K562 (cell line): ENCODE results near the gene USP5. TPM values are rescaled to one million over a fixed set of nuclear protein-coding genes. Genes with fewer than 3 reads are reported as not detected.
A peak's percentile ranks its signal among the peaks of the same experiment; 100 is the strongest.

Source experiments
- CBFA2T3 ChIP-seq: fragments of 450-650 bp; IDR thresholded peaks from 2 replicates; pipeline ENCODE4 v1.6.1; 2017
- CCAR2 ChIP-seq: fragments of 200-400 bp; formaldehyde crosslinking; IDR thresholded peaks from 2 replicates; pipeline ENCODE4 v1.6.1; 2017; ENCODE audit warnings: mild to moderate bottlenecking, low read depth, low read length
- EP400 ChIP-seq: fragments of 450-650 bp; IDR thresholded peaks from 2 replicates; pipeline ENCODE4 v1.6.1; 2017; ENCODE audit warnings: antibody characterized with exemption, mild to moderate bottlenecking, moderate library complexity
- ESRRB ChIP-seq: fragments of 250-450 bp; sonication (Bioruptor Pico); IDR thresholded peaks from 2 replicates; pipeline ENCODE4 v1.5.0; 2020; ENCODE audit warnings: mild to moderate bottlenecking, moderate library complexity, borderline replicate concordance
- HMBOX1 ChIP-seq: sonication (generic); IDR thresholded peaks from 2 replicates; pipeline ENCODE4 v1.6.1; 2016
- KLF10 ChIP-seq: fragments of 250-450 bp; sonication (Bioruptor Pico); IDR thresholded peaks from 2 replicates; pipeline ENCODE4 v1.6.1; 2021; ENCODE audit warnings: matching md5 sums
- MAFK ChIP-seq: IDR thresholded peaks from 2 replicates; pipeline ENCODE4 v1.6.1; 2011; ENCODE audit warnings: low read length, improper control_type of control experiment
- NR4A1 ChIP-seq, 2 experiments: fragments of 250-450 bp in 1 of 2; fragments of 450-650 bp in 1 of 2; sonication (Bioruptor Pico) in 1 of 2; IDR thresholded peaks; 2 replicates each; pipeline versions ENCODE4 v1.4.0 to v1.6.1; 2016 to 2020; ENCODE audit warnings: mild to moderate bottlenecking in 2 of 2, missing compliant biosample characterization in 1 of 2, missing genetic modification characterization in 1 of 2, moderate library complexity in 1 of 2
- PML ChIP-seq: IDR thresholded peaks from 2 replicates; pipeline ENCODE4 v1.6.1; 2012; ENCODE audit warnings: low read length, inconsistent platforms
- RCOR1 ChIP-seq, 2 experiments: IDR thresholded peaks; 2 replicates each; pipeline ENCODE4 v1.6.1; 2012; ENCODE audit warnings: low read depth in 2 of 2, low read length in 2 of 2, borderline replicate concordance in 1 of 2, improper control_type of control experiment in 1 of 2
- SREBF2 ChIP-seq: sonication (generic); formaldehyde crosslinking; IDR thresholded peaks from 2 replicates; pipeline ENCODE4 v1.4.0; 2020; ENCODE audit warnings: mild to moderate bottlenecking, missing genetic modification reagents
- TEAD1 ChIP-seq, 2 experiments: fragments of 450-650 bp in 1 of 2; sonication (generic) in 1 of 2; formaldehyde crosslinking; IDR thresholded peaks; 2 replicates each; pipeline versions ENCODE4 v1.4.0 to v1.8.0; 2020 to 2022; ENCODE audit warnings: mild to moderate bottlenecking in 2 of 2, missing genetic modification reagents in 1 of 2
- ZFPM2 ChIP-seq: fragments of 250-450 bp; sonication (Bioruptor Pico); IDR thresholded peaks from 2 replicates; pipeline ENCODE4 v1.5.1; 2022; ENCODE audit warnings: mild to moderate bottlenecking
- ZNF316 ChIP-seq: fragments of 450-650 bp; IDR thresholded peaks from 2 replicates; pipeline ENCODE4 v1.6.1; 2016
- ZNF384 ChIP-seq: IDR thresholded peaks from 2 replicates; pipeline ENCODE4 v1.6.1; 2012; ENCODE audit warnings: low read depth, low read length, improper control_type of control experiment
- ZNF668 ChIP-seq: fragments of 250-450 bp; sonication (Bioruptor Pico); IDR thresholded peaks from 2 replicates; pipeline ENCODE4 v1.8.0; 2022; ENCODE audit warnings: mild to moderate bottlenecking, inconsistent platforms
- polyA plus RNA-seq, 8 experiments: library from polyadenylated mRNA; depleted of rRNA in 4 of 8; stranded (reverse) in 5 of 8; unstranded in 3 of 8; fragments of >200 nt; fragmentation: Nextera tagmentation in 2 of 8; fragmentation: Illumina TruSeq in 1 of 8; extraction: Ambion mirVana in 2 of 8; extraction: Trizol in 1 of 8; gene quantifications; 2 replicates each; pipeline versions ENCODE4 v1.2.1 to v1.2.3, GENCODE V29; 2011 to 2014; ENCODE audit warnings: inconsistent platforms in 1 of 8, missing spikeins in 1 of 8
- total RNA-seq, 7 experiments: library from RNA; depleted of rRNA in 6 of 7; stranded (reverse); fragments of >200 nt in 6 of 7; fragmentation: Illumina TruSeq in 2 of 7; extraction: Trizol in 2 of 7; gene quantifications; 2 replicates each; pipeline versions ENCODE4 v1.2.1 to v1.2.3, GENCODE V29; 2011 to 2021; ENCODE audit warnings: low replicate concordance in 1 of 7
- TF ChIP-seq, protein P1 (sequence below), 2 experiments: fragments of 450-650 bp in 1 of 2; sonication (generic) in 1 of 2; formaldehyde crosslinking in 1 of 2; IDR thresholded peaks; 2 replicates each; pipeline versions ENCODE4 v1.7.1 to v1.9.0; 2016 to 2022; ENCODE audit warnings: inconsistent platforms in 1 of 2, mild to moderate bottlenecking in 1 of 2, missing genetic modification reagents in 1 of 2

The USP5 gene
- total and polyA plus RNA-seq, 9 of the 15 experiments (the other 6 are each of a cell fraction or from before 2014, with no cell fraction given): 1.4 to 107 (median 48.6) TPM

- TF ChIP-seq, protein P1, sequence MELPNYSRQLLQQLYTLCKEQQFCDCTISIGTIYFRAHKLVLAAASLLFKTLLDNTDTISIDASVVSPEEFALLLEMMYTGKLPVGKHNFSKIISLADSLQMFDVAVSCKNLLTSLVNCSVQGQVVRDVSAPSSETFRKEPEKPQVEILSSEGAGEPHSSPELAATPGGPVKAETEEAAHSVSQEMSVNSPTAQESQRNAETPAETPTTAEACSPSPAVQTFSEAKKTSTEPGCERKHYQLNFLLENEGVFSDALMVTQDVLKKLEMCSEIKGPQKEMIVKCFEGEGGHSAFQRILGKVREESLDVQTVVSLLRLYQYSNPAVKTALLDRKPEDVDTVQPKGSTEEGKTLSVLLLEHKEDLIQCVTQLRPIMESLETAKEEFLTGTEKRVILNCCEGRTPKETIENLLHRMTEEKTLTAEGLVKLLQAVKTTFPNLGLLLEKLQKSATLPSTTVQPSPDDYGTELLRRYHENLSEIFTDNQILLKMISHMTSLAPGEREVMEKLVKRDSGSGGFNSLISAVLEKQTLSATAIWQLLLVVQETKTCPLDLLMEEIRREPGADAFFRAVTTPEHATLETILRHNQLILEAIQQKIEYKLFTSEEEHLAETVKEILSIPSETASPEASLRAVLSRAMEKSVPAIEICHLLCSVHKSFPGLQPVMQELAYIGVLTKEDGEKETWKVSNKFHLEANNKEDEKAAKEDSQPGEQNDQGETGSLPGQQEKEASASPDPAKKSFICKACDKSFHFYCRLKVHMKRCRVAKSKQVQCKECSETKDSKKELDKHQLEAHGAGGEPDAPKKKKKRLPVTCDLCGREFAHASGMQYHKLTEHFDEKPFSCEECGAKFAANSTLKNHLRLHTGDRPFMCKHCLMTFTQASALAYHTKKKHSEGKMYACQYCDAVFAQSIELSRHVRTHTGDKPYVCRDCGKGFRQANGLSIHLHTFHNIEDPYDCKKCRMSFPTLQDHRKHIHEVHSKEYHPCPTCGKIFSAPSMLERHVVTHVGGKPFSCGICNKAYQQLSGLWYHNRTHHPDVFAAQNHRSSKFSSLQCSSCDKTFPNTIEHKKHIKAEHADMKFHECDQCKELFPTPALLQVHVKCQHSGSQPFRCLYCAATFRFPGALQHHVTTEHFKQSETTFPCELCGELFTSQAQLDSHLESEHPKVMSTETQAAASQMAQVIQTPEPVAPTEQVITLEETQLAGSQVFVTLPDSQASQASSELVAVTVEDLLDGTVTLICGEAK (IDR thresholded peaks at IDR 0.05): no peak
- TF ChIP-seq, protein P1 (CRISPR knock-in tag; IDR thresholded peaks at IDR 0.05): no peak
- TF ChIP-seq RCOR1 (IDR thresholded peaks at IDR 0.05; ENCODE audit: borderline replicate concordance in 1 of 2, low read depth in 2 of 2, low read length in 2 of 2): no peak
- no peak for TF ChIP-seq ZNF384
- no peak for TF ChIP-seq CBFA2T3
- no peak for TF ChIP-seq ZFPM2
- no peak for TF ChIP-seq MAFK
- TF ChIP-seq ZNF316: no peak
- no peak for TF ChIP-seq HMBOX1
- TF ChIP-seq PML: peak; percentile 80
- no peak for TF ChIP-seq KLF10 (CRISPR knock-in tag)
- TF ChIP-seq NR4A1 (CRISPR knock-in tag; IDR thresholded peaks at IDR 0.05): peak; percentile 31; the same call in 1 of the 2 replicates
- TF ChIP-seq NR4A1 (tag; IDR thresholded peaks at IDR 0.05): no peak
- peak; percentile 23; the same call in 1 of the 2 replicates for TF ChIP-seq EP400
- TF ChIP-seq CCAR2: no peak
- TF ChIP-seq ZNF668 (CRISPR knock-in tag): no peak
- no peak for TF ChIP-seq ESRRB (CRISPR knock-in tag)
- TF ChIP-seq TEAD1 (CRISPR knock-in tag; IDR thresholded peaks at IDR 0.05): no peak
- no peak for TF ChIP-seq SREBF2
Measured at GRCh38 chr12:6867413-6868210, 15.7 kb downstream of the USP5 start, which contains the start of gene TPI1 (continued).
